ENCODE data around the gene CD22. TPM values are rescaled to one million over a fixed set of nuclear protein-coding genes. Genes with fewer than 3 reads are reported as not detected.
A peak's percentile ranks its signal among the peaks of the same experiment; 100 is the strongest.

The CD22 gene
- total and polyA plus RNA-seq, 2 donors (not counting 1 experiment from before 2014, with no cell fraction given), result 692 to 1,437 TPM

- 89% methylated on average over 15 of the region's 17 CpGs for WGBS (ENCODE audit: insufficient coverage)
- Histone ChIP-seq H3K79me2 (ENCODE audit: control insufficient read depth, insufficient read depth, low read length) (no peaks in the 10 kb centered on the region), H3K27me3 (replicated peaks in 1 of 4; ENCODE audit: control extremely low read depth in 1 of 4, control insufficient read depth in 3 of 4, insufficient read depth in 4 of 4, low read length in 3 of 4) (no peaks in the 10 kb centered on the region), H3K4me2 (replicated peaks; ENCODE audit: low read depth, low read length, poor library complexity, severe bottlenecking) (peak overlapping the region; percentile 65), H3K9me3 (ENCODE audit: control extremely low read depth in 1 of 3, control insufficient read depth in 2 of 3, insufficient read depth in 1 of 3, low read length in 2 of 3) (peaks cover 0 to 10% (median 0%) of the 10 kb centered on the region in 3 donors), H4K20me1 (ENCODE audit: control insufficient read depth, insufficient read depth, low read length, poor library complexity, severe bottlenecking) (peaks cover 15% of the 10 kb centered on the region), H3K9ac (ENCODE audit: low read length) (no peak overlapping the region), H3K36me3 (replicated peaks in 1 of 2; ENCODE audit: control extremely low read depth in 1 of 2, control insufficient read depth in 1 of 2, extremely low read depth in 1 of 2, insufficient read depth in 2 of 2, low read length in 1 of 2) (peaks cover 0 to 23% of the 10 kb centered on the region in 2 experiments), H2AFZ (ENCODE audit: insufficient read depth, low read depth, low read length, poor library complexity, severe bottlenecking) (no peak overlapping the region), H3K4me3 (ENCODE audit: control extremely low read depth in 1 of 5, extremely low read depth in 1 of 5, insufficient read depth in 1 of 5, low read depth in 2 of 5, low read length in 4 of 5) (no peak overlapping the region), H3K4me1 (ENCODE audit: control insufficient read depth in 2 of 2, insufficient read depth in 2 of 2, low read length in 2 of 2) (peaks cover 58 to 72% of the 10 kb centered on the region in 2 donors), H3K27ac (ENCODE audit: low read length in 2 of 2) (peak overlapping the region in 1 of 2 donors; percentile 35)
- Mint-ChIP-seq H3K27ac (peak overlapping the region; percentile 51), H3K9me3 (ENCODE audit: insufficient read depth) (no peaks in the 10 kb centered on the region), H3K4me3 (peak overlapping the region; percentile 39), H3K27me3 (no peaks in the 10 kb centered on the region), H3K4me1 (peaks cover 63% of the 10 kb centered on the region)
- peak; percentile 49 for DNase-seq
- CTCF ChIA-PET, result interaction anchor here (1.0 to 13.5 kb wide), 5 partner anchors 15 to 146 kb away, joined by 3 to 234 read pairs (median 19); no protein-coding TSS in a partner anchor
- intact Hi-C loops (cut with micrococcal nuclease), result loop anchor here (5.0 to 10.0 kb wide), 3 partner anchors 68 to 365 kb away; partner anchors contain the start of genes HAMP and KMT2B
- TF ChIP-seq CTCF (IDR thresholded peaks at IDR 0.05) (no peak), EZH2 (IDR thresholded peaks at IDR 0.05; ENCODE audit: borderline replicate concordance, insufficient read depth, low read depth, low read length, poor library complexity, severe bottlenecking) (no peak)
- ATAC-seq (ENCODE audit: low read depth), result no peak
- POLR2A ChIA-PET, result interaction anchor here (0.5 to 3.1 kb wide), 7 partner anchors 13 to 113 kb away, joined by 3 to 12 read pairs (median 3); partner anchors contain the start of gene CD22
Observed at GRCh38 chr19:35349614-35350521, 20.9 kb downstream of the CD22 start.
